Motor neuron (in vitro differentiated cells): ENCODE measurements around the gene HFE. TPM values are rescaled to one million over a fixed set of nuclear protein-coding genes. Genes with fewer than 3 reads are reported as not detected.

ENCODE experiments used
- ATAC-seq, 8 experiments: fragments of 200-7000 bp; cut with Tn5 transposase; replicated peaks in 6 of 8; 2 replicates each; pipeline ENCODE4 v1.8.0; 2021; ENCODE audit warnings: mild to moderate bottlenecking in 8 of 8, moderate library complexity in 8 of 8
- H3K27ac ChIP-seq, 2 donors: fragments of 250-450 bp; sonication (Bioruptor Pico); 2 replicates each; pipeline ENCODE4 v1.9.0; 2021; ENCODE audit warnings: antibody characterized with exemption in 2 of 2, mild to moderate bottlenecking in 2 of 2, moderate library complexity in 1 of 2
- H3K4me1 ChIP-seq, 2 donors: fragments of 250-450 bp; sonication (Bioruptor Pico); replicated peaks in 1 of 2; 2 replicates each; pipeline ENCODE4 v1.6.1; 2021; ENCODE audit warnings: antibody characterized with exemption in 2 of 2, mild to moderate bottlenecking in 2 of 2, moderate library complexity in 1 of 2
- H3K4me3 ChIP-seq, 5 donors: fragments of 250-450 bp; sonication (Bioruptor Pico); 2 replicates each; pipeline ENCODE4 v1.9.0; 2021; ENCODE audit warnings: antibody characterized with exemption in 5 of 5, mild to moderate bottlenecking in 5 of 5, moderate library complexity in 4 of 5
- WGBS, 10 experiments: fragments of 450-650 bp; shearing (Covaris generic); methylation state at CpG; one replicate each; pipeline ENCODE4 v1.0.0; 2022; 5-methylcytosine and 5-hydroxymethylcytosine counted together
- in situ Hi-C, 9 experiments: fragments of 400-800 bp; cut with MboI; loops; one replicate each; pipeline ENCODE4 v1.15.0; 2021; ENCODE audit warnings: low sequenced_read_pairs in 9 of 9, low pct_unique_long_range_greater_than_20kb in 2 of 9; ENCODE audit not compliant: unreplicated experiment in 9 of 9
- total RNA-seq, 8 experiments: library from RNA; unstranded; fragments of 300-600 nt; gene quantifications; 2 replicates each; pipeline versions ENCODE4 v1.2.3 to v1.2.4, GENCODE V29; 2022

Gene HFE
- total RNA-seq, 8 experiments from 2014 or later: 0.05 to 5.8 (median 1.5) TPM

DNA sequence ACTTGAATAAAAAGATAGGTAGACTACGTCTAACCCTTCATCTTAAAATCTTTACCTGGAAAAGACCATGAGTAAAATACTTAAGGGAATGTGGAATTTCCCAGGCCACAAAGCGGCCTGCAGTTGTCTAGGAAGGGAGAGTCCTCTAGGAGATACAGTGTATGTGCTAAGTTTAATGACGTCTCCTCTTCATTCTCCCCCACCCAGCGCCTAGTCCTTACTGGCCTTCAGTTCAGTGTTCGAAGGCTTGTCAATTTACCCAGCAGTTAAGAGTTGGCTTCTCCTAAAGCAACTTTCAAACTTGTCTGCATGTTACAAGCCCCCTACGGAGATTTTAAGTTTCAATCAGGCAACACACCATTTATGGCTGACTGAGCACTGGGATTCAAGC, 35.2 kb downstream of the HFE start:
- Histone ChIP-seq H3K4me1 (peaks cover 8 to 11% of the 10 kb centered on the region in 2 donors), H3K27ac (peak overlapping the region; percentile 83 to 90), H3K4me3 (peak overlapping the region; percentile 75 to 97 (median 88))
- peak in 3 of 8 experiments; percentile 1 to 15 (median 3) for ATAC-seq
- in situ Hi-C loops: loop anchor here in 1 of 9 experiments (10.0 kb wide), 1 partner anchor 72 kb away; a partner anchor contains a TSS
- 0 to 83% (median 54%) methylated on average over 1 to 6 of the region's 6 CpGs for WGBS, 10 experiments

DNA sequence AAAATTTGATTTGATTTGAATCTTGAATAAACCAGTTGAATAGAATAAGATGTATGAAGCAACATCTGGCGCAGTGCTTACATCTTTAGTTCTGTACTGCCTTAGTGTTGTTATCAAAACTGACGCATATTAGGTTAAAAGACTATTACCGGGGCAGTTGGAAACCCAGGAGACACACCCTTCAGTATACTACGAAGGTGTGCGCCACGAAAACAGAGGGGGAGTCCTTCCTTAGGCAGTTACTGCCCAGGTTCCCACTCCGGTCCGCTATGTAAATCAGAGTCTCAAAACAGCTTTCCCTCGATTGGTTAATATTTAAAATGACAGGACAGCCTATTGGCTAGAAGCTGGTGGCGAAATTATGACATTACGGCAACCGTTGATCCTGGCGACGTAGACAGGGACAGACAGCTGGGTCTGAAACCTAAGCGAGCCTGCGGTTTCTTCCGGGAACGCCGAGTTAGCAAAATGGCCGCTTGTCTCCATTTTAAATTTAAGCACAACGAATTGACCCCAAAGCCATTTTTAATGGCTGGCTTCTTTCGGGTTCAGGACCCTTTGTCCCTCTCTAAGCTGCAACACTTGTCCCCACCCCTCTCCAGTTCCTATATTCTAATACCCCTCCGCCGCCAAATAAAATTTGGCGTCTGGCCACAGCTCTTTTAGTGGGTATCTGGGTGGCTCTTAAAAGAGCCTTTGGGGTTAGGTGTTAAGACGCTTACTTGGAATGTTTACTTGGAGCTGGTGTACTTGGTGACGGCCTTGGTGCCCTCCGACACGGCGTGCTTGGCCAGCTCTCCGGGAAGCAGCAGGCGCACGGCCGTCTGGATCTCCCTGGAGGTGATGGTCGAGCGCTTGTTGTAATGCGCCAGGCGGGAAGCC, 35.8 kb downstream of the HFE start:
- in situ Hi-C loops: loop anchor here in 1 of 9 experiments (10.0 kb wide), 1 partner anchor 72 kb away; a partner anchor contains a TSS
- ATAC-seq: peak; percentile 22 to 73 (median 66)
- peaks cover 13 to 17% of the 10 kb centered on the region in 2 donors for H3K4me1 ChIP-seq

DNA sequence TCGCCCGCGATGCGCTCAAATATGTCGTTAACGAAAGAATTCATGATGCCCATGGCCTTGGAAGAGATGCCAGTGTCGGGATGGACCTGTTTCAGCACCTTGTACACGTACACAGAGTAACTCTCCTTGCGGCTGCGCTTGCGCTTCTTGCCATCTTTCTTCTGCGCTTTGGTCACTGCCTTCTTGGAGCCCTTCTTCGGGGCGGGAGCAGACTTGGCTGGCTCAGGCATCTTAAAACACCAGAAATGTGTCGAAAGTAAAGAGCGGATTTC, 36.4 kb downstream of the HFE start:
- in situ Hi-C loops: loop anchor here in 1 of 9 experiments (10.0 kb wide), 1 partner anchor 71 kb away; a partner anchor contains a TSS
- WGBS, 10 experiments: 0 to 4% (median 0%) methylated on average over 3 to 13 of the region's 16 CpGs; no CpG with 5 or more reads in 3 of the 10 experiments
- Histone ChIP-seq H3K27ac (peak overlapping the region; percentile 83 to 90), H3K4me3 (peak overlapping the region; percentile 75 to 97 (median 88)), H3K4me1 (peaks cover 18 to 23% of the 10 kb centered on the region in 2 donors)
- no peak for ATAC-seq

More for the DNA sequence above, 35.8 kb downstream of the HFE start:
- peak overlapping the region; percentile 75 to 97 (median 88) for H3K4me3 ChIP-seq
- H3K27ac ChIP-seq: peak overlapping the region; percentile 83 to 90
- WGBS, 10 experiments: 0 to 3% (median 2%) methylated on average over 1 to 29 of the region's 38 CpGs; no CpG with 5 or more reads in 1 of the 10 experiments

DNA sequence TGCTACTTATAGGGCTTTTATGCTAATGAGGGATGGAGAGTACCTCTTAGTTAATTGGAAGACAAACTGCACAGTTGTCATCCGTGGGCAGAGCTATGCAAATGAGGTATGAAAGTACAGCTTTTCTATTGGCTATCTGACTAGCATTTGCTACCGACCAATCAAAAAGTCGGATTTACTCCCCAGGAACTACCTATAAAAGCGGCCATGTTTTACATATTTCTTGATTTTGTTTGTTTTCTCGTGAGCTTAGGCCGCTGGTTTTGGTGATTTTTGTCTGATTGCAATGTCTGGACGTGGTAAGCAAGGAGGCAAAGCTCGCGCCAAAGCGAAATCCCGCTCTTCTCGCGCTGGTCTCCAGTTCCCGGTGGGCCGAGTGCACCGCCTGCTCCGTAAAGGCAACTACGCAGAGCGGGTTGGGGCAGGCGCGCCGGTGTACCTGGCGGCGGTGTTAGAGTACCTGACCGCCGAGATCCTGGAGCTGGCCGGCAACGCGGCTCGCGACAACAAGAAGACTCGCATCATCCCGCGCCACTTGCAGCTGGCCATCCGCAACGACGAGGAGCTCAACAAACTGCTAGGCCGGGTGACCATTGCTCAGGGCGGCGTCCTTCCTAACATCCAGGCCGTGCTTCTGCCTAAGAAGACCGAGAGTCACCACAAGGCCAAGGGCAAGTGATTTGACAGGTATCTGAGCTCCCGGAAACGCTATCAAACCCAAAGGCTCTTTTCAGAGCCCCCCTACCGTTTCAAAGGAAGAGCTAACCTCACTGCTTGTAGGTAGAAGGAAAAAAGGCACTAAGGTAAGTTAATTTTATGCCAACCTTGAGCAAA, 36.9 kb downstream of the HFE start:
- Histone ChIP-seq H3K27ac (peak overlapping the region; percentile 83 to 90), H3K4me1 (peaks cover 21 to 28% of the 10 kb centered on the region in 2 donors), H3K4me3 (peak overlapping the region; percentile 75 to 97 (median 88))
- ATAC-seq: peak; percentile 68 to 86 (median 79)
- in situ Hi-C loops: loop anchor here in 1 of 9 experiments (10.0 kb wide), 1 partner anchor 71 kb away; a partner anchor contains a TSS
- WGBS, 10 experiments: 0 to 5% (median 0%) methylated on average over 1 to 34 of the region's 45 CpGs

DNA sequence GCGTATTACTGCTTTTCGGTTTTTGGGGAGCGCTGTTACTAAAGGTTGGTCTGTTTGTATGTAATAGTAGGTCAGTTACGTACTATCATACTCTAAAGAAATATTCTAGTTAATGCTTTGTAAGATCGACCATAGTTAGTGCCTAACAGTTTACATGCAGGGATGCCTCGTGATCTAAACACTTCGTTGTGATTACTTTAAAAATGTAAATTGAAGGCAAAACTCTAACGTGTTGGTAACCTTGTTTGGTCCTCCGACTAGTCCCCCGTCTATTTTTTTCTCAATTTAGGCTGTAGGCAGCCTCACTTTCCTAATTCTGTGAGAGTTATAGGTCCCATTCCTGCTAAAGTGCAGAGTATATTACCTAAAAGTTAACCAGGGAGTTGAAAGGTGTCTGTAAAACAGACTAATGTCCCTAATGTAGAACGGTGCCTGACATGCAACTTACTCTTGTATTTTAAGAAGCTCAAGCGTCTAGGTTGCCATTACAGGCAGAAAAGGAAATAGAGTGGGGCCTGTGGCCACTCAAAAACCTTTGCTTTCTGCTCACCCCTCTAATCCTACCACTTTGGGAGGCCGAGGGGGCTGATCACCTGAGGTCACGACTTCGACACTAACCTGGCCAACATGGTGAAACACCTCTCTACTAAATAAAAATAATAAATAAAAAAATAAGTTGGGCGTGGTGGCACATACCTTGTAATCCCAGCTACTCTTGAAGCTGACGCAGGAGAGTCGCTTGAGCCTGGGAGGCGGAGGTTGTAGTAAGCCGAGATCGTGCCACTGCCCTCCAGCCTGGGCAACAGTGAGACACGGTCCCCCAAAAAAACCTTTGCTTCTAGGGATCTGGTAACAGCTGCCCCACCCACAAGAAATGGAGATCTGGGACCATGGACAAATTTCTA, 37.8 kb downstream of the HFE start:
- in situ Hi-C loops: loop anchor here in 1 of 9 experiments (10.0 kb wide), 1 partner anchor 70 kb away; a partner anchor contains a TSS
- 0 to 17% (median 0%) methylated on average over 1 to 17 of the region's 22 CpGs for WGBS, 10 experiments
- H3K27ac ChIP-seq: peak overlapping the region; percentile 60 to 83
- ATAC-seq: no peak
- H3K4me3 ChIP-seq: peak overlapping the region; percentile 75 to 97 (median 88)
- peaks cover 26 to 35% of the 10 kb centered on the region in 2 donors for H3K4me1 ChIP-seq

DNA sequence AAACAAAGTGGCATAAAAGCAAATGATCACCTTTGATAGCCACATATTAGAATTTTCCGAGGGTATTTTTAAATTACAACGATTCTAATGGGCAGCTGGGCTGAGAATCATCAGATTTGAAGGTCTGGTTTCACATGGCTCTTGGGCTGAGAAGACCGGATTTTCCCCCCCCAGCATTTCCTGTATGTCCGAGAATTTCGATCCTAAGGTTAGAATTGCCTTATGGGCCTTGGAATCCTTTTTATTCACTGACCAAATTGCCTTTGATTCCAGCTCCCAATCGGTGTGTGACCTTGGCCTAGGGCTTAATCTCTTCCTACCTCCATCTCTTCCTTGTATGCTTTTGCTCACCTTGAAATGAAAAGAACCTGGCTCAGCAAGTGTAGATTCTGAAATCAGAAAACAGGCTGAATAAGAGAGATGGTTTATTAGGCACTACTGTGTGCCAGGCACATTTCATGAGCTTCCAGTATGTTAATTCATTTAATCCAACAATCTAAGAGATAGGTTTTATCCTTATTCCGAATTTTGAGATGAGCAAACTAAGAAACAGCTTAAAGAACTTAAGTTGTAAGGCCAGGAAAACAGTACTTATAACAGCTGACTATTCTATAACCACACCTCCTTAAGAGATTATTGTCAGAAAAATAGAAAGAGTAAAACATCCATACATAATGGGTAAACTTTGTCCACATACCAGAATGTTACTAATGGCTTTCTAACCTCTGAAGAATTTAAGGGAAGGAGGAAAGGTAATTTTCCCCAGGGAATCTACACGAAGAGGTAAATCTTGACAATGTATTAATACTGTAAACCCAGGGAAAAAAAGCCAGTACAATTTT, 39.4 kb downstream of the HFE start:
- Histone ChIP-seq H3K27ac (peak overlapping the region; percentile 60 to 65), H3K4me1 (peaks cover 25 to 34% of the 10 kb centered on the region in 2 donors), H3K4me3 (peak overlapping the region; percentile 75 to 97 (median 88))
- in situ Hi-C loops: loop anchor here in 1 of 9 experiments (10.0 kb wide), 1 partner anchor 68 kb away; a partner anchor contains a TSS
- 3 to 83% (median 26%) methylated on average over 1 to 8 of the region's 8 CpGs for WGBS, 10 experiments
- ATAC-seq: no peak

DNA sequence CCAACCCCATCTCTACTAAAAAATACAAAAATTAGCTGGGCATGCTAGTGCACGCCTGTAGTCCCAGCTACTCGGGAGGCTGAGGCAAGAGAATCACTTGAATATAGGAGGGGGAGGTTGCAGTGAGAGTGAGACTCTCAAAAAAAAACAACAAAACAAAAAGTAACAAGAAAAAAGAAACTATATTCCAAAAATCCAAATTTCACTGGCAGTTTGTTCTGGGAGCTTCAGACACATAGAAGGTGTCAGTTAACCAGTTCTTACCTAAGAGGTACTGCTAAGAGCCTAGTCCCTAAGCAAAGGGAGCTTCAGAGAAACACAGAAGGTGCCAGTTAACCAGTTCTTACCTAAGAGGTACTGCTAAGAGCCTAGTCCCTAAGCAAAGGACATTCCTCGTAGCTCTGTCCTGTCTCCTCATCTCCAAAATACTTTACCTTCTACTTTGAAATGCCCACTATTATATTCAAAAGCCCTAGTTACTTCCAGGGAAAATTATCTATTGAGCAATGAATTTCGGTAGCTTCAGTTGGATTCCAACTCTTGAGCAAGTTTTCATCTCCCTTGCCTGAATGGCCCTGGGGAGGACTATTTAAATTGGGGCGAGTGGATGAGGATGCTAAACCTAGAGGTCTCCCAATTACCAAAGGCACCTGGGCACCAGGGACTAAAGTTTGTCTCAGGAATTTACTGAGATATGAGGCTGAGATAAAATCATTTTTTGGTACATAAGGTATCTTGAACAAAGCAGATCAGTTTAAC, 41.0 kb downstream of the HFE start:
- H3K4me1 ChIP-seq: peaks cover 21 to 27% of the 10 kb centered on the region in 2 donors
- 85 to 100% (median 97%) methylated on average over 1 to 5 of the region's 5 CpGs for WGBS, 10 experiments
- ATAC-seq: no peak
- H3K27ac ChIP-seq: no peak overlapping the region
- H3K4me3 ChIP-seq: peak overlapping the region; percentile 75 to 97 (median 88)
- in situ Hi-C loops: loop anchor here in 1 of 9 experiments (10.0 kb wide), 1 partner anchor 67 kb away; a partner anchor contains a TSS

DNA sequence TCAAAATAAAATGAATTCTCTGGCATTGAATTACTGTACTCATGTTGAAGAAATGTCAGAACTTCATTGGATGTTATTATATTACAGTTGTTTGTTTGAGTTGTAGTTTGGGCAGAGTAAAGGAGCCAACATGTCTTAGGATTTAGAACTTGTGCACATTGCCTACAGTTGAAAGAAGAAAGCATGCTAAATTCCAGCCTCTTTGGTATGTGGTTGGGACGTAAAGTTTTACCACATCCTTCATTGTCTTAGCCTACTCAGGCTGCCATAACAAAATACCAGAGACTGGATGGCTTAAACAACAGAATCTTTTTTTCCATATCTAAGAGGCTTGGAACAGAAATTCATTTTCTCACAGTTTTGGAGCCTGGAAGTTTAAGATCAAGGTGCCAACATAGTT, 42.4 kb downstream of the HFE start:
- WGBS, 10 experiments: 75 to 100% (median 90%) methylated on average over 1 of the region's 1 CpG; no CpG with 5 or more reads in 4 of the 10 experiments
- no peak overlapping the region for H3K27ac ChIP-seq
- no peak for ATAC-seq

DNA sequence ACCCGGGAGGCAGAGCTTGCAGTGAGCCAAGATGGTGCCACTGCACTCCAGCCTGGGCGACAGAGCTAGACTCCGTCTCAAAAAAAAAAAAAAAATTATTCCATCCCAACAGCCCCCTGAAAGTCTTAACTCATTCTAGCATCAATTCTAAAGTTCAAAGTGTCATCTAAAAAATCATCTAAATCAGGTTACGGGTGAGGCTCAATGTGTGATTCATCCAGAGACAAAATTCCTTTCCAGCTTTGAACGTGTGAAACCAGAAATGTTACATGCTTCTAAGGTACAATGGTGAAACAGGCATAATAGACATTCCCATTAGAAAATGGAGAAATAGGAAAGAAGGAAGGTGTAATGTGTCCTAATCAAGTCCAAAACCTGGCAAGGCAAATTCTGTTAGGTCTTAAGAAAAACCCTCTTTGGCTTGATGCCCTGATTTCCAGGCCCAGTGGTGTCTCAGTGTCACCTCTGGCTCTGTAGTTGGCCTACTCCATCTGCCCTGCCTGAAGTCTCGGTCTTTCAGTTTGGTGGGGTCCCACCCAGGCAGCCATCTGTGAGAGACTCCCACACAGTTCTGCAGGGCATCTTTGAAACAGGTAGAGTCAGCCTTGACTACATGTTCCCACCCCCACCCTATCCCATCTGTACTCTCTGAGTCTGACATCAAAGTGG, 43.5 kb downstream of the HFE start:
- Histone ChIP-seq H3K4me1 (peaks cover 21 to 27% of the 10 kb centered on the region in 2 donors), H3K4me3 (no peak overlapping the region), H3K27ac (no peak overlapping the region)
- 84 to 100% (median 93%) methylated on average over 1 to 6 of the region's 6 CpGs; no CpG with 5 or more reads in 1 of the 10 experiments for WGBS, 10 experiments
- peak in 3 of 8 experiments; percentile 2 to 5 (median 4) for ATAC-seq
- in situ Hi-C loops: no loop called here

More for the DNA sequence above, 42.4 kb downstream of the HFE start:
- Histone ChIP-seq H3K4me3 (peak overlapping the region in 1 of 5 donors; percentile 2), H3K4me1 (peaks cover 21 to 27% of the 10 kb centered on the region in 2 donors)
- in situ Hi-C loops: loop anchor here in 1 of 9 experiments (10.0 kb wide), 1 partner anchor 65 kb away; a partner anchor contains a TSS

DNA sequence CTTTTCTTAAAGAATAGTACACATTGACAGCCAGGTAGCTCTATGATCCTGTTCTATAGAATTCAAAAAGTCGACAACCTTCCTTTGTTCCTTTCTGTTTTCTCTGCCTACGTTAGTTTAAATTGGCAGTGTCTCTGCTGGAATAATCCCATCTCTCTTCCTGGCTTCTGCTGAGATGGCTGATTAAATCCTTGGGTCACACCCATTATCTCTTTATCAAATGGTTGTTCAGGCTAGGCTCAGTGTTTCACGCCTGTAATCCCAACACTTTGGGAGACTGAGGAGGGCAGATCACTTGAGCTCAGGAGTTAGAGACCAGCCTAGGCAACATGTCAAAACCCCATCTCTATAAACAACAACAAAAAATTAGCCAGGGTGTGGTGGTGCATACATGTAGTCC, 44.4 kb downstream of the HFE start:
- in situ Hi-C loops: no loop called here
- WGBS, 10 experiments: 75 to 100% (median 93%) methylated on average over 1 to 3 of the region's 3 CpGs; no CpG with 5 or more reads in 2 of the 10 experiments
- no peak overlapping the region for H3K27ac ChIP-seq

More for the DNA sequence above, 44.4 kb downstream of the HFE start:
- H3K4me3 ChIP-seq: no peak overlapping the region
- peaks cover 21 to 27% of the 10 kb centered on the region in 2 donors for H3K4me1 ChIP-seq
- no peak for ATAC-seq
